LNCaP clone FGC (cell line): ENCODE measurements around the gene MFSD8.

Source experiments
- DNase-seq: peaks from one replicate; pipeline ENCODE4 v3.0.0-alpha.2; 2011; ENCODE audit warnings: low read depth
- H3K4me3 ChIP-seq: 2 replicates; pipeline ENCODE4 v1.5.1; 2011; ENCODE audit warnings: mild to moderate bottlenecking, low read depth, low read length, control low read depth
- TF ChIP-seq, protein P1 (sequence below): IDR thresholded peaks from 2 replicates; pipeline ENCODE4 v1.5.1; 2012; ENCODE audit warnings: mild to moderate bottlenecking; ENCODE audit not compliant: control insufficient read depth, insufficient read depth; ENCODE audit errors: extremely low read depth

The MFSD8 gene

DNA sequence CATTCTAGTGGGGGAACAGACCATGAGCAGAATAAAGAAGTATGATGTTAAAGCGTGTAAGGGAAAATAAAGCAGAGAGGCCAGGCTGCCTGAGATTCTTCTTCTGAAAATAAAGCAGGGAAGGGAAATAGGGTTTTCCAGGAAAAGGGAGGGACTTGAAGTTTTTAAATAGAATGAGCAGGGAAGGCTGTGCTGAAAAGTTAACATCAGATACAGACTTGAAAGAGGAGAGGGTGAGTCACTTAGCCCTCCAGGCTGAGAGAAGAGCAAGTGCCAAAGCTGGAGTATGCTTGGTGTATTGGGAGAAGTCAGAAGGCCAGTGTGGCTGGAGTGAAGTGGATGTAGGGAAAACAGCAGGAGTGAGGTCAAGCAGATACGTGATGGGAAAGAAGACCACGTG lies 94.3 kb downstream of the MFSD8 start:
- TF ChIP-seq, protein P1, sequence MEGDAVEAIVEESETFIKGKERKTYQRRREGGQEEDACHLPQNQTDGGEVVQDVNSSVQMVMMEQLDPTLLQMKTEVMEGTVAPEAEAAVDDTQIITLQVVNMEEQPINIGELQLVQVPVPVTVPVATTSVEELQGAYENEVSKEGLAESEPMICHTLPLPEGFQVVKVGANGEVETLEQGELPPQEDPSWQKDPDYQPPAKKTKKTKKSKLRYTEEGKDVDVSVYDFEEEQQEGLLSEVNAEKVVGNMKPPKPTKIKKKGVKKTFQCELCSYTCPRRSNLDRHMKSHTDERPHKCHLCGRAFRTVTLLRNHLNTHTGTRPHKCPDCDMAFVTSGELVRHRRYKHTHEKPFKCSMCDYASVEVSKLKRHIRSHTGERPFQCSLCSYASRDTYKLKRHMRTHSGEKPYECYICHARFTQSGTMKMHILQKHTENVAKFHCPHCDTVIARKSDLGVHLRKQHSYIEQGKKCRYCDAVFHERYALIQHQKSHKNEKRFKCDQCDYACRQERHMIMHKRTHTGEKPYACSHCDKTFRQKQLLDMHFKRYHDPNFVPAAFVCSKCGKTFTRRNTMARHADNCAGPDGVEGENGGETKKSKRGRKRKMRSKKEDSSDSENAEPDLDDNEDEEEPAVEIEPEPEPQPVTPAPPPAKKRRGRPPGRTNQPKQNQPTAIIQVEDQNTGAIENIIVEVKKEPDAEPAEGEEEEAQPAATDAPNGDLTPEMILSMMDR: no peak
- no peak for DNase-seq
- no peak overlapping the region for H3K4me3 ChIP-seq

DNA sequence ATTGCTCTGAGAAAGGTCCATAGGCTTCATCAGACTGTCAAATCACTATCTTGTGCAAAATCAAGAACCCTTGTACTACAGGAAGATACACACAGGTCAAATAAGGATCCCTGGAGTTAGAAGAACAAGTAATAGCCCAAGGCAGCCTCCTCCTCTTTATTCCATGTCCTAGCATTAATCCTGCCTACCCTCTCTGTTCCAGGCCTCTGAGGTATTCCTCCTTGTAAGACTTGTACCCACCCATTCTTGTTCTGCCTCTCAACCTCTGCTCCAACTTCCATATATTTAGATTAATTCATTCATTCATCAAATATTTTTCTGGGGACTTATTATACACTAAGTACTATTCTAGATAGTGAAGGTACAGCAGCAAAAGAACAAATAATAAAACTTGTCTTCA lies 94.7 kb downstream of the MFSD8 start:
- no peak overlapping the region for H3K4me3 ChIP-seq
- DNase-seq: no peak
- TF ChIP-seq, protein P1: no peak

DNA sequence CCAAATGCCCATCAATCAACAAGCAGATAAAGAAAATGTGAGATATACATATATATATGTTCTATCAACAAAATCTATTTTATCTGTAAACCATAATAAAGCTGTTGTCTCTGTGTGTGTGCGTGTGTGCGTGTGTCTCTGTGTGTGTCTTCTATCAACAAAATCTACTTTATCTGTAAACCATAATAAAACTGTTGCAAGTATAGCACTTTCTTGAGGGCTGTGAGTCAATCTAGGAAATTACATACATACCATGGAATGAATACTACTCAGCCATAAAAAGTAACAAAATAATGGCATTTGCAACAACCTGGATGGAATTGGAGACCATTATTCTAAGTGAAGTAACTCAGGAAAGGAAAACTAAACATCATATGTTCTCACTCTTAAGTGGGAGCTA lies 96.8 kb downstream of the MFSD8 start:
- TF ChIP-seq, protein P1: no peak
- no peak for DNase-seq
- H3K4me3 ChIP-seq: no peak overlapping the region
